ENCODE results near the gene CKAP2L.

Gene CKAP2L

GRCh38 chr2:112764071-112765044 is at the start of gene CKAP2L:
Gene CKAP2L, minus strand, starts transcription at chr2:112764609. Its CDS starts 11 bp downstream, at chr2:112764598.
- peak within 1 kb of the TSS; percentile 83 for H3K4me3 ChIP-seq (ENCODE audit: low read depth, low read length)

DNA sequence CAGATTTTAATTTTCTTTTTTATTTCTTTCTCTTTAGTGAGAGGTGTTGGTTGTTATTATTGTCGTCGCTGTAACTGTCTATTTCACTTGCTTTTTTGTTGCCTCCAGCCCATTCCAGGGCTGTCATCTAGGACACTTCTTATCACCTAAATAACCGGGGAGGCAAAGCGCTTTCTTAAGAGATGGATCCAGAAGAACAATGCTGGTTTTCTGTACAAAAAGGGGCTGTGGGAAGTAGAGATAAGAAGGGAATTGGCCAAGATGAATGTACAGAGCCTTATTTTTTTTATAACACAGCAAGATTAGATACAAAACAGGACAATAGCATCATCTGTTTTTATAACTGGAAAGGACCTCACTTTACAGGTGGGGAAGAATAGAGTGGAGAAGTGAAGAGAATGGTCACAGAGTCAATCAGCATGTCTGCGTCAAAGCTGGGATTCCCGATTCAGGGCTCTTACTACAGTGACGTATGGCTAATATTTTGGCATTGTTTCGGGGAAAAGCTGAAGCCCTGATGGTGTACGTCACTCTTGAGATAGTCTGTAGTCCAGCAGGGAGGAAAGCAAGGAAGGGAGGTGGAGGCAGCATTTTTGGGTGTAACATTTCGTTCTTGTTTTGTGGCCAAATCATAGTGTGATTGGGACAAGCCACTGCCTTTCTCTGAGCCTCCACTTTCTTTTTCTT is 49.0 kb upstream of the CKAP2L start:
- no peak overlapping the region for H3K4me3 ChIP-seq (ENCODE audit: low read depth, low read length)

- H3K4me3 ChIP-seq (ENCODE audit: low read depth, low read length), result no peak overlapping the region
Measured at GRCh38 chr2:112812318-112813267, 48.2 kb upstream of the CKAP2L start.

- H3K4me3 ChIP-seq (ENCODE audit: low read depth, low read length), result no peak overlapping the region
Measured at GRCh38 chr2:112811841-112812306, 47.5 kb upstream of the CKAP2L start.

GRCh38 chr2:112811276-112811831 is 46.9 kb upstream of the CKAP2L start:
- H3K4me3 ChIP-seq (ENCODE audit: low read depth, low read length), result no peak overlapping the region

GRCh38 chr2:112809112-112809511 is 44.7 kb upstream of the CKAP2L start:
- no peak overlapping the region for H3K4me3 ChIP-seq (ENCODE audit: low read depth, low read length)

DNA sequence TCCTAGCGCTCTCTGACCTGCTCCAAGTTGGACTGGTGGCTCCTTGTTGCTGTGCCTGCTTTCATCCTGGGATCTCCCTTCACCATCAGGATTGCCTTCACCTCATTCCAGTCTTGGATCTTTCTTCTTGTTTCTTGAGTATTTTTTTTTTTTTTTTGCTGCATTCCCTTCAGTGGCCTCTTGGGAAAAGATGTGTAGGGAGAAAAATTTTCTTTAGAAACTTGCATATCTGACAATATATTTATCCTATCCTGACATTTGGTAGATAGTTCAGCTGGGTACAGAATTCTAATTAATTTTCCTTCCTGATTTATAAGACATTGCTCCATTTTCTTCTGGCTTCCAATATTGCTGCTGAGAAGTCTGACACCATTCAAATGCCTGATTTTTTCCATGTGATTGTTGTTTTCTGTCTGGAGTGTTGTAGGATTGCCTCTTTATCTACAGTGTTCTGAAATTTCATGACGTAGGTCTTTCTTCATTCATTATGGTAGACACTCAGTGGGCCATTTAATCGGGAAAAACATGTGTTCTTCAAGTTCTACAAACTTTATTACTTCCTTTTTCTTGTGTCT is 42.9 kb upstream of the CKAP2L start:
- no peak overlapping the region for H3K4me3 ChIP-seq (ENCODE audit: low read depth, low read length)

DNA sequence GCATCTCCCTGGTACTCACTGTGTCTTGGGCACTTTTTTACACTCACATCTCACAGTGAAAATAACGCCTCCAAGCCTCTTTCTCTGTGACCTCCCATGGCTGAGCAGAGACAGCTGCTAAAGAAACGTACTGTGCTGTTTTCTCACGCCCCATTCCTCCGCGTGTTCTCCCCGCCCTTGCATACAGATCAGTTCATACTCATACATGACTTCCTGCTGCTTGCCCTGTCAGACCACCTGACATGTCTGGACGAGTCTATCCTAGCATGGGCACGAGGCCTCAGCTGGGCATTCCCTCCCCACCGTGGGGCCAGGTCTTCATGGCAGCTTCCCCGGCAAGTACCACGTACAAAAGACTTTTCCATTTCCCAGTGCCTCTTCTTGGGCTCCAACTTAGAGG is 41.1 kb upstream of the CKAP2L start:
- H3K4me3 ChIP-seq (ENCODE audit: low read depth, low read length), result no peak overlapping the region

DNA sequence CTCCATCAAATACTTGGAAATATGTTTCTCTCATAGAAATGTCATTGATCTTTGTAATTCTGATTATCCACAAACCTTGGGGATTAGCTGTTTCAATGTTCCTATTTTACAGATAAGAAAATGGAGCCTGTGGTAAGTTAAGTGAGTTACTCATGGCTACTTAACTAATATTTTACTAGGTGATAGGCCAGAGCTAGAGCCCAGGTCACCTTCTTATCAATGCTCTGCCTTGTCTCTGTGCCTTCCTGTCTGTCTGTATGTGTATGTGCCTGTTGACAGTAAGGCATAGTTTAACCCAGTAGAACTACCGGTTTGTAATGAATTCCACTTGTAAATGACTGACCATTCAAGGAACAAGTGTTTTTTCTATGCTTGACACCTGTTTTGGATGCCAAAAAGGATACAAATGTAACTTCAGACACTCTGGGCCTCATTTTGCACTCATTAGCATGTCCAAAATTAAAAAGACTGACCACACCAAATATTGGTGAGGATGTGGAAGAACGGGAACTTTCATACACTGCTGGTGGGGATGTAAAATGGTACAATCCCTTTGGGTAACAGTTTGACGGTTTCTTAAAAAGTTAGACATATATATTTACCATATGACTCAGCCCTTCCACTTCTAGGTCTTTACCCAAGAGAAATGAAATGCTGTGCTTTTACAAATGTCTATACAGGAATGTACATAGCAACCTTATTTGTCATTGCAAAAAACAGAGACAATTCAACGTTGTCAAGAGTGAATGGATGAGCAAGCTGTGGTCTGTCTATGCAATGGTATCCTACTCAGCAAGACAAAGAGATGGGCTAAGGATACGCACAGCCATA is 39.5 kb upstream of the CKAP2L start:
- H3K4me3 ChIP-seq (ENCODE audit: low read depth, low read length), result no peak overlapping the region

DNA sequence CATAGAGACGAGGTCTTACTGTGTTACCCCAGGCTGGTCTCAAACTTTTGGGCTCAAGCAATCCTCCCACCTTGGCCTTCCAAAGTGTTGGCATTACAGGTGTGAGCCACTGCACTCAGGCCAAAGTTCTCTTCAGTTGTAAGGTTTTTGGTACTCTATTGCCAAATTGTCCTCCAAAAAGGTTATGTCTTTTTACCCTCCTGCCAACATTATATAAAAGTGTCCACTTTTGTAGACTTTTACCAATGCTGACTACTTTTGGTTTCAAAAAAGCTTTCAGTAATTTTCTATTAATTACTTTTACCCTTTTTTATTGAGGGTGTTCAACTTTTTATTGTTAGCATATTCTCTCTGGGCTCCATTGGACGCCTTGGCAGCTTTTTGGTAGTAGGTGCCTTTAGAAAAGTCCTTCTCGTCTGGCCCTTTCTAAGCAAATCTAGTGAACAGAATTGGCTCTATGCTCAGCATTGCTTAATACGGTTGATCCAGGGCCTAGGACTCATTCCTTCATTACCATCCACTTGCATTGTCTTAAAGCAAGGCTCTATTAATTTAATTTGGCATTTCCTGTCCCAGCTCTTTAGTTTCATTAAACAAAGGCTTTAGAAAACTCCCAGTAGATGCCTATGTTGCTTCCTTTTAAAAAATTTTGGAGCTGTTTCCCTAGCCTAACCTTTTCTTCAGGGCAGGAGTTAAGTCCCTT is 36.6 kb upstream of the CKAP2L start:
- no peak overlapping the region for H3K4me3 ChIP-seq (ENCODE audit: low read depth, low read length)

GRCh38 chr2:112798979-112799975 is 34.9 kb upstream of the CKAP2L start:
- no peak overlapping the region for H3K4me3 ChIP-seq (ENCODE audit: low read depth, low read length)

DNA sequence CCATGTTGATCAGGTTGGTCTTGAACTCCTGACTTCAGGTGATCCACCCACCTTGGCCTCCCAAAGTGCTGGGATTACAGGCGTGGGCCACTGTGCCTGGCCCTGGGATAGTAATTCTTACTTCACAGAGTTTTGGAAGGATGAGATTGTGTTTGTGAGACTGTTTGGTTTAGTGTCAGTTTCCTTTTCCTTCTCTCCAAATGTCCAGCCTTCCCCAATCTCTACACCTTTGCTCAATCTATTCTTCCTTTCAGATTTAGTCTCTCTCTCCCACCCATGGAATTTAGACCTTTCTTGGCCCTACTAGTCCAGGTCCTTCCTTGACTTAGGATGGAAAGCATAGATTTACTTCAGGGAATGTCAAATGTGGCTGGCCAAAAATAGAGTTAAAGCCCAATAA is 32.1 kb upstream of the CKAP2L start:
- H3K4me3 ChIP-seq (ENCODE audit: low read depth, low read length), result no peak overlapping the region

DNA sequence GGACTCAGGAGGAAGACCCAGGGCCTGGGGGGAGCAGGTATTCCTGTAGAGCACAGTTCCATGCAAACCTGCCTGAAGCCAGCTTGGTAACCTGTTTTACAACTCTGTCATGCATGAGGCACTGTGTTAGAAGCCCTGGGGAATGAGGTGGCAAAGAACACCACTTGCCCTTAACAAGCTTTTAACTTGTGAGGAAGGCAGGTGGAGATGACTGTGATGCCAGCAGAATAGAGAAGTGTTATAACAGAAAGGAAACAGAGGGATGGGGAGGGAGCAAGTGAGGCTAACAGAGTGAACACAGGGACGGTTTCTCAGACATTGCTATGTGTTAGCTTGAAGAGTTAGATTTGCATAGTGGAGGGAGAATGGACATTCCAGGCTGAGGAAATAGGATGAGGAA is 31.4 kb upstream of the CKAP2L start:
- H3K4me3 ChIP-seq (ENCODE audit: low read depth, low read length), result no peak overlapping the region

DNA sequence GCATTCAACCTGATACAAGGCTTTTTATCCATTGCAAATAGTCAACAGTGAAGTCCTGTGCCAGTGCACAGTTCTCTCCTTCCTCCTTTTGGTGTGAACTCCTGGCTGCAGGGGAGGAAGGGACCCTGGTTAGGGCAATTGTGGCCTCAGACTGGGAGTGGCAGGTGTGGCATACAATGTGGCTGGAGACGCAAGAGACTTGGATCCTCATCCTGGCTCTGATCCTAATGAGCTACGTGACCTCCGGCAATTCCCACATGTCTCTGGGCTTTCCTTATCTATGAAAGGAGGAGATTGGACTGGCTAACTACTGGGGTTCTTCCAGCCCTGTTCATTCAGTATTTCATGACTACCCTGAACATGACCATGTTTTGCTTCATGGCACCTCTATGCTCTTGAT is 30.4 kb upstream of the CKAP2L start:
- no peak overlapping the region for H3K4me3 ChIP-seq (ENCODE audit: low read depth, low read length)

GRCh38 chr2:112794131-112794733 is 29.8 kb upstream of the CKAP2L start:
- no peak overlapping the region for H3K4me3 ChIP-seq (ENCODE audit: low read depth, low read length)

DNA sequence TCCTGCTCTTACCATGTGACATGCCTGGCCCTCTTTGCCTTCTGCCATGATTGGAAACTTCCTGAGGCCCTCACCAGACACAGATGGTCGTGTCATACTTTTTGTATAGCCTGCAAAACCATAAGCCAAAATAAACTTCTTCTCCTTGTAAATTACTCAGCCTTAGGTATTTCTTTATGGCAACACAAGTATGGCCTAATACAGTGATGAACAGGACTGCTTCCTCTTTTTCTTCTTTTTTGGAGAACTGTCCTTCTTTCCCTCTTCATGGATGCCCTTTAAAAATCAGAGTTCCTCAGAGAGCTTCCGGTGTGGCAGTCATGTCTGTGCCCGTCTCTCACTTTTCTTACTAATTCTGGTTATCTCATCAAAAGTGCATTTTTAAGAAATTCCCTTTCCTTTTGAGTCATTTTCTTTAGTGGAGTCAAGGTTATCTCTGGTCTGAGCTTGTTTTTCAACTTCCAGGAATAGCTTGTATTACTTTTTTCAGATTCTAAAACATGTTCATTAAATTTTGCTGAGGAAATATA is 29.1 kb upstream of the CKAP2L start:
- H3K4me3 ChIP-seq (ENCODE audit: low read depth, low read length), result no peak overlapping the region

GRCh38 chr2:112792419-112792818 is 28.0 kb upstream of the CKAP2L start:
- H3K4me3 ChIP-seq (ENCODE audit: low read depth, low read length), result no peak overlapping the region

Data from iPS-11a (cell line).